GM18511 (cell line): Measurements from ENCODE around the gene FANCC.
"Not testable (repeated sequence)": the region's sequence is repeated elsewhere in the genome, so short reads cannot be mapped to it uniquely, and the experiment has no call there.

Source experiments
- ATAC-seq: cut with Tn5 transposase; IDR thresholded peaks from one replicate; pipeline ENCODE4 v1.9.1; 2021; ENCODE audit warnings: mild to moderate bottlenecking, moderate library complexity; ENCODE audit not compliant: unreplicated experiment

Gene FANCC

GRCh38 chr9:95332860-95333259 is 15.4 kb upstream of the FANCC start:
- no peak for ATAC-seq

- no peak for ATAC-seq
These were observed 13.4 kb upstream of the FANCC start for GRCh38 chr9:95330720-95331404.

- ATAC-seq = not testable (repeated sequence)
These were observed 11.6 kb upstream of the FANCC start for GRCh38 chr9:95329061-95329460.

GRCh38 chr9:95327239-95327865 is 9.8 kb upstream of the FANCC start:
- no peak for ATAC-seq

GRCh38 chr9:95325221-95325620 is 7.7 kb upstream of the FANCC start:
- ATAC-seq = no peak

- ATAC-seq = no peak
These were observed 343 bp upstream of the FANCC start for GRCh38 chr9:95317893-95318211.

- ATAC-seq = peak; percentile 66
These were observed 753 bp downstream of the FANCC start for GRCh38 chr9:95316794-95317118.

GRCh38 chr9:95316274-95316673 is 1.2 kb downstream of the FANCC start:
- ATAC-seq = no peak

GRCh38 chr9:95315108-95315746 is 2.3 kb downstream of the FANCC start:
- ATAC-seq = no peak

- ATAC-seq = no peak
These were observed 4.5 kb downstream of the FANCC start for GRCh38 chr9:95313010-95313498.

GRCh38 chr9:95311961-95312360 is 5.5 kb downstream of the FANCC start:
- no peak for ATAC-seq

GRCh38 chr9:95307538-95307937 is 10.0 kb downstream of the FANCC start:
- no peak for ATAC-seq

- ATAC-seq = no peak
These were observed 10.7 kb downstream of the FANCC start for GRCh38 chr9:95306819-95307218.

- no peak for ATAC-seq
These were observed 11.6 kb downstream of the FANCC start for GRCh38 chr9:95305770-95306492.

- ATAC-seq = no peak
These were observed 15.0 kb downstream of the FANCC start for GRCh38 chr9:95302479-95302878.

GRCh38 chr9:95297760-95298159 is 19.7 kb downstream of the FANCC start:
- ATAC-seq = no peak

- ATAC-seq = no peak
These were observed 20.2 kb downstream of the FANCC start for GRCh38 chr9:95297316-95297715.

- ATAC-seq = no peak
These were observed 20.7 kb downstream of the FANCC start for GRCh38 chr9:95296761-95297160.

- not testable (repeated sequence) for ATAC-seq
These were observed 24.2 kb downstream of the FANCC start for GRCh38 chr9:95293296-95293695.

GRCh38 chr9:95292226-95292625 is 25.3 kb downstream of the FANCC start:
- ATAC-seq = no peak

GRCh38 chr9:95286151-95286550 is 31.4 kb downstream of the FANCC start:
- no peak for ATAC-seq

- ATAC-seq = no peak
These were observed 32.2 kb downstream of the FANCC start for GRCh38 chr9:95285307-95285706.
